Cardiac muscle cell (in vitro differentiated cells and primary cell): ENCODE measurements around the gene SUPT6H. TPM values are rescaled to one million over a fixed set of nuclear protein-coding genes. Genes with fewer than 3 reads are reported as not detected.
"Not testable (repeated sequence)": the region's sequence is repeated elsewhere in the genome, so short reads cannot be mapped to it uniquely, and the experiment has no call there.

Source experiments
- DNase-seq, 2 donors: peaks; one replicate each; pipeline versions ENCODE4 v3.0.0 to v3.0.0-alpha.2; 2010 to 2017; ENCODE audit warnings: low read depth in 1 of 2, low spot score in 1 of 2
- H3K27ac ChIP-seq: fragments of 200-600 bp; sonication (generic); 2 replicates; pipeline ENCODE4 v1.5.1; 2016
- H3K27me3 ChIP-seq: fragments of 200-600 bp; sonication (generic); 2 replicates; pipeline ENCODE4 v1.6.0; 2016; ENCODE audit warnings: control low read depth
- H3K36me3 ChIP-seq: fragments of 200-600 bp; sonication (generic); 2 replicates; pipeline ENCODE4 v1.5.1; 2016; ENCODE audit warnings: control low read depth
- H3K4me1 ChIP-seq: fragments of 200-600 bp; sonication (generic); 2 replicates; pipeline ENCODE4 v1.8.1; 2017; ENCODE audit warnings: low read depth, mild to moderate bottlenecking, mixed run types
- H3K4me3 ChIP-seq: fragments of 200-600 bp; sonication (generic); 2 replicates; pipeline ENCODE4 v1.5.1; 2016; ENCODE audit warnings: mild to moderate bottlenecking
- H3K9me3 ChIP-seq: fragments of 200-600 bp; sonication (generic); 2 replicates; pipeline ENCODE4 v1.5.1; 2017; ENCODE audit warnings: low read depth, mild to moderate bottlenecking, control low read depth
- polyA plus RNA-seq: library from polyadenylated mRNA; unstranded; fragments of >200 nt; fragmentation: Nextera tagmentation; extraction: Ambion mirVana; gene quantifications from 2 replicates; pipeline ENCODE4 v1.2.1, GENCODE V29; 2016
- total RNA-seq: library from RNA; depleted of rRNA; stranded (reverse); fragments of >200 nt; gene quantifications from 2 replicates; pipeline ENCODE4 v1.2.3, GENCODE V29; 2016
- TF ChIP-seq, protein P1 (sequence below): IDR thresholded peaks from 2 replicates; pipeline ENCODE4 v1.5.1; 2012; ENCODE audit warnings: low read depth, mild to moderate bottlenecking, low read length

Gene SUPT6H
- total and polyA plus RNA-seq, 2 experiments from 2014 or later, result 29.7 to 67.8 TPM

DNA sequence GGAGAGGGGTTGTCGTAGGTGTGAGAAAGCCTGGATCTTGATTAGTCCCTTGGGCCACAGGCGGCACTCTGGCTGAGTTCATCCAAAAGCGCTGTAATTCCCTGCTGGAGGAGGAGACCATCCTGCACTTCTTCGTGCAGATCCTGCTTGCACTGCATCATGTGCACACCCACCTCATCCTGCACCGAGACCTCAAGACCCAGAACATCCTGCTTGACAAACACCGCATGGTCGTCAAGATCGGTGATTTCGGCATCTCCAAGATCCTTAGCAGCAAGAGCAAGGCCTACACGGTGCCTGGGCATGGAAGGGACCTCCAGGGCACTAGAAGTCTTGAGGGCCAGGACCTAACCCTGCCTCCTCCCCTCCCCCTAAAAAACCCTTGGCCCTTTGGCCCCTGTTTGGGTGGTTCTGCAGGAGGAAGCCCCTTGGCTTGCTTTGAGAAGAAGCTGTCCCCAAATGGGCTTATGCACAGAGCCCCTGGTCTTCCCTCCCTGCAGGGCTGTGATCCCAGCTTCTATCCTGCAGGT, 72.8 kb downstream of the SUPT6H start:
- H3K36me3 ChIP-seq, result no peaks in the 10 kb centered on the region
- DNase-seq, result no peak
- TF ChIP-seq, protein P1, sequence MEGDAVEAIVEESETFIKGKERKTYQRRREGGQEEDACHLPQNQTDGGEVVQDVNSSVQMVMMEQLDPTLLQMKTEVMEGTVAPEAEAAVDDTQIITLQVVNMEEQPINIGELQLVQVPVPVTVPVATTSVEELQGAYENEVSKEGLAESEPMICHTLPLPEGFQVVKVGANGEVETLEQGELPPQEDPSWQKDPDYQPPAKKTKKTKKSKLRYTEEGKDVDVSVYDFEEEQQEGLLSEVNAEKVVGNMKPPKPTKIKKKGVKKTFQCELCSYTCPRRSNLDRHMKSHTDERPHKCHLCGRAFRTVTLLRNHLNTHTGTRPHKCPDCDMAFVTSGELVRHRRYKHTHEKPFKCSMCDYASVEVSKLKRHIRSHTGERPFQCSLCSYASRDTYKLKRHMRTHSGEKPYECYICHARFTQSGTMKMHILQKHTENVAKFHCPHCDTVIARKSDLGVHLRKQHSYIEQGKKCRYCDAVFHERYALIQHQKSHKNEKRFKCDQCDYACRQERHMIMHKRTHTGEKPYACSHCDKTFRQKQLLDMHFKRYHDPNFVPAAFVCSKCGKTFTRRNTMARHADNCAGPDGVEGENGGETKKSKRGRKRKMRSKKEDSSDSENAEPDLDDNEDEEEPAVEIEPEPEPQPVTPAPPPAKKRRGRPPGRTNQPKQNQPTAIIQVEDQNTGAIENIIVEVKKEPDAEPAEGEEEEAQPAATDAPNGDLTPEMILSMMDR, result no peak
- H3K4me3 ChIP-seq, result no peak overlapping the region
- no peaks in the 10 kb centered on the region for H3K27me3 ChIP-seq
- H3K9me3 ChIP-seq, result no peaks in the 10 kb centered on the region
- no peak overlapping the region for H3K27ac ChIP-seq
- H3K4me1 ChIP-seq, result no peaks in the 10 kb centered on the region

GRCh38 chr17:28735242-28735722, 73.3 kb downstream of the SUPT6H start:
- H3K4me1 ChIP-seq, result no peaks in the 10 kb centered on the region

DNA sequence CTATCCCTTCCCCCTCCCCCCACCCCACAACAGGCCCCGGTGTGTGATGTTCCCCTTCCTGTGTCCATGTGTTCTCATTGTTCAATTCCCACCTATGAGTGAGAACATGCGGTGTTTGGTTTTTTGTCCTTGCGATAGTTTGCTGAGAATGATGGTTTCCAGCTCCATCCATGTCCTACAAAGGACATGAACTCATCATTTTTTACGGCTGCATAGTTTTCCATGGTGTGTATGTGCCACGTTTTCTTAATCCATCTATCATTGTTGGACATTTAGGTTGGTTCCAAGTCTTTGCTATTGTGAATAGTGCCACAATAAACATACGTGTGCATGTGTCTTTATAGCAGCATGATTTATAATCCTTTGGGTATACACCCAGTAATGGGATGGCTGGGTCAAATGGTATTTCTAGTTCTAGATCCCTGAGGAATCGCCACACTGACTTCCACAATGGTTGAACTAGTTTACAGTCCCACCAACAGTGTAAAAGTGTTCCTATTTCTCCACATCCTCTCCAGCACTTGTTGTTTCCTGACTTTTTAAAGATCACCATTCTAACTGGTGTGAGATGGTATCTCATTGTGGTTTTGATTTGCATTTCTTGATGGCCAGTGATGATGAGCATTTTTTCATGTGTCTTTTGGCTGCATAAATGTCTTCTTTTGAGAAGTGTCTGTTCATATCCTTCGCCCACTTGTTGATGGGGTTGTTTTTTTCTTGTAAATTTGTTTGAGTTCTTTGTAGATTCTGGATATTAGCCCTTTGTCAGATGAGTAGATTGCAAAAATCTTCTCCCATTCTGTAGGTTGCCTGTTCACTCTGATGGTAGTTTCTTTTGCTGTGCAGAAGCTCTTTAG, 74.1 kb downstream of the SUPT6H start:
- not testable (repeated sequence) for DNase-seq, H3K4me3 ChIP-seq, H3K9me3 ChIP-seq, H3K27me3 ChIP-seq, H3K36me3 ChIP-seq, H3K4me1 ChIP-seq, H3K27ac ChIP-seq

More at GRCh38 chr17:28735242-28735722, 73.3 kb downstream of the SUPT6H start:
- H3K9me3 ChIP-seq, result no peaks in the 10 kb centered on the region
- TF ChIP-seq, protein P1, result no peak
- no peak overlapping the region for H3K27ac ChIP-seq
- no peaks in the 10 kb centered on the region for H3K36me3 ChIP-seq
- DNase-seq, result no peak
- no peaks in the 10 kb centered on the region for H3K27me3 ChIP-seq
- no peak overlapping the region for H3K4me3 ChIP-seq

DNA sequence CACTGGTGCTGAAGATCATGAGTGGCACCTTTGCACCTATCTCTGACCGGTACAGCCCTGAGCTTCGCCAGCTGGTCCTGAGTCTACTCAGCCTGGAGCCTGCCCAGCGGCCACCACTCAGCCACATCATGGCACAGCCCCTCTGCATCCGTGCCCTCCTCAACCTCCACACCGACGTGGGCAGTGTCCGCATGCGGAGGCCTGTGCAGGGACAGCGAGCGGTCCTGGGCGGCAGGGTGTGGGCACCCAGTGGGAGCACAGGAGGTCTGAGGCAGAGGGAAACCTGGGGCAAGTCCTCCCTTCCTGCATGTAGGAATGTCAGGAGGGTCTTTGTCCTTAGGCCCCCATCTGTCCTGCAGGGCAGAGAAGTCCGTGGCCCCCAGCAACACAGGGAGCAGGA, 75.3 kb downstream of the SUPT6H start:
- no peaks in the 10 kb centered on the region for H3K36me3 ChIP-seq
- H3K9me3 ChIP-seq, result no peaks in the 10 kb centered on the region
- TF ChIP-seq, protein P1, result no peak
- H3K27ac ChIP-seq, result no peak overlapping the region
- H3K4me3 ChIP-seq, result no peak overlapping the region
- DNase-seq, result no peak
- H3K27me3 ChIP-seq, result no peaks in the 10 kb centered on the region
- no peaks in the 10 kb centered on the region for H3K4me1 ChIP-seq

GRCh38 chr17:28737770-28738679, 76.0 kb downstream of the SUPT6H start:
- Histone ChIP-seq H3K36me3 (no peaks in the 10 kb centered on the region), H3K4me1 (no peaks in the 10 kb centered on the region), H3K9me3 (no peaks in the 10 kb centered on the region), H3K27ac (no peak overlapping the region), H3K4me3 (no peak overlapping the region), H3K27me3 (no peaks in the 10 kb centered on the region)
- TF ChIP-seq, protein P1, result no peak
- no peak for DNase-seq
